Measurements from ENCODE around the gene FLRT1. TPM values are rescaled to one million over a fixed set of nuclear protein-coding genes. Genes with fewer than 3 reads are reported as not detected.
A peak's percentile ranks its signal among the peaks of the same experiment; 100 is the strongest.

The FLRT1 gene
- total RNA-seq, 6 donors from 2014 or later, result 0.09 to 0.30 (median 0.15) TPM; not detected in 3

DNA sequence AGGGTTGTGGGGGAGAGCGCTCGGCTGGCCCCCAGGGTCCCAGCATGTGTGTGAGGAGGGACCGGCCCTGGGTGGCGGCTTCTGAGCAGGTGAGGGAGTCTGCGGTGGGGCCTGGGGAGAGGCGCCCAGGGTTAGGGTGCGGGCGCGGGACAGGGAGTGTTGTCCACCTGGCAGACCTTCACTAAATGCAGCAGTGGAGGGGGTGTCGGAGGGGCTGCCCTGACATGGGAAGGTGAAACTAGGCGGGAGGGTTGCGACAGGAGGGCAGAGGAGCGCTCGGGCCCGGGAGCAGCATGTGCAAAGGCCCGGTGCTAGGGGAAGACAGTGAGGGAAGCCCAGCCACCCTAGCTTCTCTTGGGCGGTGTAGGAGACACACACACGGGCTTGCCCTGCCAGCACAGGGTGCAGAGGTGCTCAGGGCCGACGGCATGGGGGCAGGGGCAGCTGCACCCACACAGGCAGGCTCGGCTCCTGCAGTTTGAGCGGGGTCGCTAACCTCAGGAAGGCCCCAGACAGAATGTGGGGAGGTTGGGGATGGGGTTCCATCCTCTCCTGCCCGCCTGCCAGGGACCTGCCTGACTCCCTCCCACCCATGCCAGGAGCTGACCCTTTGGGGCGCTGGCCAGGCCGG, 27.3 kb upstream of the FLRT1 start:
- DNase-seq (no peak), ATAC-seq (ENCODE audit: low FRiP score in 2 of 2) (no peak)
- Histone ChIP-seq H3K27me3 (no peaks in the 10 kb centered on the region), H3K9me3 (no peaks in the 10 kb centered on the region), H3K27ac (peak overlapping the region in 2 of 4 donors; percentile 18 to 57), H3K36me3 (no peaks in the 10 kb centered on the region), H3K4me3 (peak overlapping the region in 3 of 4 donors; percentile 34 to 49 (median 45)), H3K4me1 (peaks cover 17 to 19% (median 18%) of the 10 kb centered on the region in 4 donors)
- WGBS, 2 donors, result 91 to 94% methylated on average over 20 to 26 of the region's 26 CpGs
- TF ChIP-seq POLR2AphosphoS5 (IDR thresholded peaks at IDR 0.05) (no peak), EP300 (IDR thresholded peaks at IDR 0.05) (no peak), POLR2A (IDR thresholded peaks at IDR 0.05) (no peak)
- TF ChIP-seq, protein P1, sequence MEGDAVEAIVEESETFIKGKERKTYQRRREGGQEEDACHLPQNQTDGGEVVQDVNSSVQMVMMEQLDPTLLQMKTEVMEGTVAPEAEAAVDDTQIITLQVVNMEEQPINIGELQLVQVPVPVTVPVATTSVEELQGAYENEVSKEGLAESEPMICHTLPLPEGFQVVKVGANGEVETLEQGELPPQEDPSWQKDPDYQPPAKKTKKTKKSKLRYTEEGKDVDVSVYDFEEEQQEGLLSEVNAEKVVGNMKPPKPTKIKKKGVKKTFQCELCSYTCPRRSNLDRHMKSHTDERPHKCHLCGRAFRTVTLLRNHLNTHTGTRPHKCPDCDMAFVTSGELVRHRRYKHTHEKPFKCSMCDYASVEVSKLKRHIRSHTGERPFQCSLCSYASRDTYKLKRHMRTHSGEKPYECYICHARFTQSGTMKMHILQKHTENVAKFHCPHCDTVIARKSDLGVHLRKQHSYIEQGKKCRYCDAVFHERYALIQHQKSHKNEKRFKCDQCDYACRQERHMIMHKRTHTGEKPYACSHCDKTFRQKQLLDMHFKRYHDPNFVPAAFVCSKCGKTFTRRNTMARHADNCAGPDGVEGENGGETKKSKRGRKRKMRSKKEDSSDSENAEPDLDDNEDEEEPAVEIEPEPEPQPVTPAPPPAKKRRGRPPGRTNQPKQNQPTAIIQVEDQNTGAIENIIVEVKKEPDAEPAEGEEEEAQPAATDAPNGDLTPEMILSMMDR (IDR thresholded peaks at IDR 0.05), result no peak

DNA sequence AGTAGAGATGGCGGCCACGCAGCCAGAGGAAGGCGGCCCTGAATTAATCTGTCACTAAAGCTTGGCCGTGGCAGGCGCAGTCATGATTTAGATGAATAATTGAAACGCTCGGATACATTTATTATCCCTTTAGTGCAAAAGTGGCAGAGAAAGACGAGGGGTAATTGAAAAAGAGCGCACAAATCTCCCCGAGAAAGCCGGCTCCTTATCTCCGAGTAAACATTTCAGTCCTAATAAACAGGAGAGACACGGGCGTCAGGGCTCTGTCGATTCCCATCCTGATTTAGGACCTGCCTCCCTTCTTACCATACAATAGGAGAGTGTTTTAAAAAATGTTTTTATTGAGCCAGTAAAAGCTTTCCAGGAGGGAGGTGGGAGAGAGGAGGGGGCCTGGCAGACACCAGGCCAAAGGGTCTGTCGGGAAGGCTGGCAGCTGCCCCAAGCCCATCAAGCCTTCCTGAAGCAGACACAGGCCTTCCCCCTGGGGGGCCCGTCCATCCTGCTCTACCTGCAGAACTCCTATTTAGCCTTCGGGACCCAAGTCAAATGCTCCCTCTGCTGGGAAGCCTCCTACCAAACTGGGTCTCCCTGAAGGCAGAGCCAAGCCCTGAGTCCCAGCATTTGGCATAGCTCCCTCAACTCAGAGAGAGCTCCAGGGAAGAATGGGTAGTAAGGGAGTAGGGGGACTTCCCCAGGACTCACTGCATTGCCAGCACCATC, 26.7 kb upstream of the FLRT1 start:
- no peaks in the 10 kb centered on the region for H3K27me3 ChIP-seq
- no peaks in the 10 kb centered on the region for H3K36me3 ChIP-seq
- H3K9me3 ChIP-seq, result no peaks in the 10 kb centered on the region
- DNase-seq (no peak), ATAC-seq (ENCODE audit: low FRiP score in 2 of 2) (no peak)
- TF ChIP-seq POLR2A (IDR thresholded peaks at IDR 0.05), result no peak
- TF ChIP-seq POLR2AphosphoS5 (IDR thresholded peaks at IDR 0.05), result no peak
- TF ChIP-seq, protein P1 (IDR thresholded peaks at IDR 0.05), result no peak
- no peak for TF ChIP-seq EP300 (IDR thresholded peaks at IDR 0.05)
- no peak overlapping the region for H3K4me3 ChIP-seq
- H3K4me1 ChIP-seq, result peaks cover 17 to 19% (median 18%) of the 10 kb centered on the region in 4 donors
- H3K27ac ChIP-seq, result no peak overlapping the region
- 92 to 95% methylated on average over 16 to 18 of the region's 18 CpGs for WGBS, 2 donors

DNA sequence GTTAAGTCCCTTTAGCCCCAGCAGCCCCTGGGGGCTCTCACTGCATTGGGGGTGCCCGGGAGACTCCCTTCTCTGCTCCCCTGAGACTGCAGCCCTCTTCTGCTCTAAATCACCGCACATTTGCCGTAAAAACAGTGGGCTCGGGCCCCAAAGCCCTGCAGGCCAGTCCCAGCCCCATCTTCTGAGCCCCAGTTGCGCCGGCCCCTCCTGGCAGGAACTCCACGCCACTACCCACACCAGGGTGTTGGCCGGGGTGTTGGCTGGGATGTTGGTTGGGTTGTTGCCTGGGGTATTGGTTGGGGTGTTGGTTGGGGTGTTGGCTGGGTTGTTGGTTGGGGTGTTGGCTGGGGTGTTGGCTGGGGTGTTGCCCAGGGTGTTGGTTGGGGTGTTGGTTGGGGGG, 26.0 kb upstream of the FLRT1 start:
- DNase-seq (no peak), ATAC-seq (ENCODE audit: low FRiP score in 2 of 2) (no peak)
- Histone ChIP-seq H3K4me1 (peaks cover 17 to 19% (median 18%) of the 10 kb centered on the region in 4 donors), H3K36me3 (no peaks in the 10 kb centered on the region), H3K27me3 (no peaks in the 10 kb centered on the region), H3K27ac (no peak overlapping the region), H3K9me3 (no peaks in the 10 kb centered on the region), H3K4me3 (no peak overlapping the region)
- TF ChIP-seq, protein P1 (IDR thresholded peaks at IDR 0.05), result no peak
- no peak for TF ChIP-seq POLR2AphosphoS5 (IDR thresholded peaks at IDR 0.05)
- no peak for TF ChIP-seq POLR2A (IDR thresholded peaks at IDR 0.05)
- TF ChIP-seq EP300 (IDR thresholded peaks at IDR 0.05), result no peak
- WGBS, 2 donors, result 97 to 100% methylated on average over 8 of the region's 8 CpGs

DNA sequence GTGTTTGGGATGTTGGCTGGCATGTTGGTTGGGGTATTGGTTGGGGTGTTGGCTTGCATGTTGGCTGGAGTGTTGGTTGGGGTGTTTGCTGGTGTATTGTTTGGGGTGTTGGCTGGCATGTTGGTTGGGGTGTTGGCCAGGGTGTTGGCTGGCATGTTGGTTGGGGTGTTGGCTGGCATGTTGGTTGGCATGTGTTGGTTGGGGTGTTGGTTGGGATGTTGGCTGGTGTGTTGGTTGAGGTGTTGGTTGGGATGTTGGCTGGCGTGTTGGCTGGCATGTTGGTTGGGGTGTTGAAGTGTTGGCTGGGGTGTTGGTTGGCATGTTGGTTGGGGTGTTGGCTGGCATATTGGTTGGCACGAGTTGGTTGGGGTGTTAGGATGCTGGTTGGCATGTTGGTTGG, 24.9 kb upstream of the FLRT1 start:
- Histone ChIP-seq H3K4me3 (no peak overlapping the region), H3K27me3 (no peaks in the 10 kb centered on the region), H3K27ac (no peak overlapping the region), H3K9me3 (no peaks in the 10 kb centered on the region), H3K4me1 (peaks cover 17 to 19% (median 18%) of the 10 kb centered on the region in 4 donors), H3K36me3 (no peaks in the 10 kb centered on the region)
- TF ChIP-seq, protein P1 (IDR thresholded peaks at IDR 0.05), result no peak
- no peak for ATAC-seq (ENCODE audit: low FRiP score in 2 of 2)
- no peak for DNase-seq
- 91 to 94% methylated on average over 2 of the region's 2 CpGs for WGBS, 2 donors
